B cell (primary cell): ENCODE results near the gene ERC1. TPM values are rescaled to one million over a fixed set of nuclear protein-coding genes. Genes with fewer than 3 reads are reported as not detected.

Experiments used
- ATAC-seq: fragments of 200-7000 bp; cut with Tn5 transposase; one replicate; pipeline ENCODE4 v1.10.0; 2021; ENCODE audit warnings: low read depth, mild to moderate bottlenecking, moderate number of reproducible peaks, moderate library complexity
- CTCF ChIA-PET: fragments of 350-600 bp; sonication (Branson Sonifier 250); formaldehyde crosslinking; loops from one replicate; lab custom pipeline; 2021; ENCODE audit warnings: antibody characterized with exemption, inconsistent platforms; lab: Charles Lee
- POLR2A ChIA-PET: fragments of 350-600 bp; sonication (Branson Sonifier 250); formaldehyde crosslinking; loops from one replicate; lab custom pipeline; 2021; ENCODE audit warnings: antibody characterized with exemption; lab: Charles Lee
- DNase-seq: peaks from one replicate; pipeline ENCODE4 v3.0.0; 2013
- H2AFZ ChIP-seq: 2 replicates; pipeline ENCODE4 v1.6.1; 2012; ENCODE audit warnings: mild to moderate bottlenecking, low read depth, low read length; ENCODE audit not compliant: insufficient read depth, poor library complexity, severe bottlenecking
- H3K27ac ChIP-seq, 2 donors: 1 replicate in 1 of 2; 2 replicates in 1 of 2; pipeline ENCODE4 v1.5.1; 2012 to 2013; ENCODE audit warnings: low read length in 2 of 2, mild to moderate bottlenecking in 2 of 2, moderate library complexity in 1 of 2
- H3K27me3 ChIP-seq, 4 experiments: fragments of 200-600 bp in 1 of 4; sonication (generic) in 1 of 4; replicated peaks in 1 of 4; 1 replicate in 2 of 4; 2 replicates in 2 of 4; pipeline versions ENCODE4 v1.6.1 to v1.7.0; 2013 to 2016; ENCODE audit warnings: low read length in 3 of 4, mild to moderate bottlenecking in 2 of 4, mixed read lengths in 1 of 4, moderate library complexity in 1 of 4; ENCODE audit not compliant: insufficient read depth in 4 of 4, control insufficient read depth in 3 of 4; ENCODE audit errors: control extremely low read depth in 1 of 4
- H3K36me3 ChIP-seq, 2 experiments: replicated peaks in 1 of 2; 1 replicate in 1 of 2; 2 replicates in 1 of 2; pipeline versions ENCODE4 v1.6.1 to v1.7.1; 2013; ENCODE audit warnings: low read length in 1 of 2; ENCODE audit not compliant: insufficient read depth in 2 of 2, control insufficient read depth in 1 of 2; ENCODE audit errors: control extremely low read depth in 1 of 2, extremely low read depth in 1 of 2
- H3K4me1 ChIP-seq, 2 donors: fragments of 200-600 bp in 1 of 2; sonication (generic) in 1 of 2; 1 replicate in 1 of 2; 2 replicates in 1 of 2; pipeline versions ENCODE4 v1.5.1 to v1.6.1; 2013 to 2017; ENCODE audit warnings: low read length in 2 of 2; ENCODE audit not compliant: control insufficient read depth in 2 of 2, insufficient read depth in 2 of 2
- H3K4me2 ChIP-seq: replicated peaks from 2 replicates; pipeline ENCODE3; 2012; ENCODE audit warnings: mild to moderate bottlenecking, low read depth, low read length; ENCODE audit not compliant: poor library complexity, severe bottlenecking
- H3K4me3 ChIP-seq, 5 experiments: fragments of 200-600 bp in 1 of 5; sonication (generic) in 1 of 5; 1 replicate in 3 of 5; 2 replicates in 2 of 5; pipeline versions ENCODE4 v1.5.1 to v1.7.0; 2011 to 2016; ENCODE audit warnings: low read length in 4 of 5, mild to moderate bottlenecking in 4 of 5, low read depth in 2 of 5, control low read depth in 1 of 5, moderate library complexity in 1 of 5; ENCODE audit not compliant: insufficient read depth in 1 of 5; ENCODE audit errors: control extremely low read depth in 1 of 5, extremely low read depth in 1 of 5
- H3K79me2 ChIP-seq: fragments of 200-600 bp; sonication (generic); one replicate; pipeline ENCODE4 v1.6.0; 2016; ENCODE audit warnings: low read length; ENCODE audit not compliant: control insufficient read depth, insufficient read depth
- H3K9ac ChIP-seq: fragments of 200-600 bp; sonication (generic); 2 replicates; pipeline ENCODE4 v1.6.1; 2017; ENCODE audit warnings: mild to moderate bottlenecking, low read length, moderate library complexity
- H3K9me3 ChIP-seq, 3 donors: one replicate each; pipeline versions ENCODE4 v1.6.1 to v1.7.1; 2013; ENCODE audit warnings: low read length in 2 of 3; ENCODE audit not compliant: control insufficient read depth in 2 of 3, insufficient read depth in 1 of 3; ENCODE audit errors: control extremely low read depth in 1 of 3
- H4K20me1 ChIP-seq: 2 replicates; pipeline ENCODE4 v1.6.0; 2012; ENCODE audit warnings: mild to moderate bottlenecking, low read length; ENCODE audit not compliant: insufficient read depth, control insufficient read depth, poor library complexity, severe bottlenecking
- H3K27ac Mint-ChIP-seq: one replicate; pipeline ENCODE4 v1.8.0; 2021; ENCODE audit warnings: mixed read lengths
- H3K27me3 Mint-ChIP-seq: one replicate; pipeline ENCODE4 v1.8.0; 2021; ENCODE audit warnings: mixed read lengths
- H3K4me1 Mint-ChIP-seq: one replicate; pipeline ENCODE4 v1.8.0; 2021; ENCODE audit warnings: mixed read lengths
- H3K4me3 Mint-ChIP-seq: one replicate; pipeline ENCODE4 v1.8.0; 2021; ENCODE audit warnings: mixed read lengths
- H3K9me3 Mint-ChIP-seq: one replicate; pipeline ENCODE4 v1.8.0; 2022; ENCODE audit warnings: mixed read lengths; ENCODE audit not compliant: insufficient read depth
- CTCF ChIP-seq: fragments of 200-600 bp; IDR thresholded peaks from one replicate; pipeline ENCODE4 v1.8.0; 2022; ENCODE audit warnings: antibody characterized with exemption, mild to moderate bottlenecking
- EZH2 ChIP-seq: IDR thresholded peaks from 2 replicates; pipeline ENCODE4 v1.6.1; 2012; ENCODE audit warnings: borderline replicate concordance, low read depth, mild to moderate bottlenecking, moderate library complexity, low read length; ENCODE audit not compliant: insufficient read depth, poor library complexity, severe bottlenecking
- WGBS: methylation state at CpG from one replicate; pipeline ENCODE4 v1.1.5; 2013; ENCODE audit warnings: missing lambda C conversion rate; ENCODE audit not compliant: insufficient coverage; 5-methylcytosine and 5-hydroxymethylcytosine counted together
- intact Hi-C: fragments of 100-400 bp; cut with micrococcal nuclease; formaldehyde crosslinking; loops from one replicate; pipeline ENCODE4 v1.10.0; 2022
- polyA plus RNA-seq: library from polyadenylated mRNA; depleted of rRNA; stranded (reverse); fragments of >200 nt; gene quantifications from 2 replicates; pipeline ENCODE4 v1.2.3, GENCODE V29; 2012
- total RNA-seq, 2 donors: library from RNA; stranded (reverse); fragments of 120-200 nt in 1 of 2; gene quantifications; 1 replicate in 1 of 2; 2 replicates in 1 of 2; pipeline versions ENCODE4 v1.2.3 to v1.2.4, GENCODE V29; 2013 to 2022

Gene ERC1
- total and polyA plus RNA-seq, 2 donors (not counting 1 experiment from before 2014, with no cell fraction given): 4.0 to 77.6 TPM

- no peak overlapping the region for H3K4me3 Mint-ChIP-seq
- intact Hi-C loops: no loop called here
- Histone ChIP-seq H3K79me2 (no peaks in the 10 kb centered on the region), H2AFZ (no peak overlapping the region), H4K20me1 (no peaks in the 10 kb centered on the region), H3K4me3 (no peak overlapping the region), H3K4me1 (no peaks in the 10 kb centered on the region), H3K9me3 (no peaks in the 10 kb centered on the region), H3K27ac (no peak overlapping the region), H3K36me3 (peaks cover 0 to 18% of the 10 kb centered on the region in 2 experiments), H3K4me2 (no peak overlapping the region), H3K9ac (no peak overlapping the region), H3K27me3 (no peaks in the 10 kb centered on the region)
- no peak overlapping the region for H3K27ac Mint-ChIP-seq
- WGBS: 100% methylated on average over 5 of the region's 8 CpGs
- no peak for DNase-seq
- no peaks in the 10 kb centered on the region for H3K27me3 Mint-ChIP-seq
- H3K9me3 Mint-ChIP-seq: no peaks in the 10 kb centered on the region
- no peaks in the 10 kb centered on the region for H3K4me1 Mint-ChIP-seq
- no peak for TF ChIP-seq EZH2
- no peak for TF ChIP-seq CTCF
- no peak for ATAC-seq
- ChIA-PET CTCF (interaction anchor here (0.9 to 1.0 kb wide), 2 partner anchors 140 to 326 kb away, joined by 3 to 4 read pairs; no protein-coding TSS in a partner anchor), POLR2A (interaction anchor here (0.6 kb wide), 1 partner anchor 42 kb away, joined by 6 read pairs; no protein-coding TSS in a partner anchor)
Measured at GRCh38 chr12:1443421-1444141, 452.6 kb downstream of the ERC1 start.

- Mint-ChIP-seq H3K9me3 (no peaks in the 10 kb centered on the region), H3K4me1 (no peaks in the 10 kb centered on the region), H3K4me3 (no peak overlapping the region), H3K27me3 (no peaks in the 10 kb centered on the region), H3K27ac (no peak overlapping the region)
- no peaks in the 10 kb centered on the region for H4K20me1 ChIP-seq
- no peaks in the 10 kb centered on the region for H3K27me3 ChIP-seq
- no peaks in the 10 kb centered on the region for H3K9me3 ChIP-seq
- ChIA-PET CTCF (interaction anchor here (1.0 kb wide), 1 partner anchor 326 kb away, joined by 4 read pairs; no protein-coding TSS in a partner anchor), POLR2A (interaction anchor here (0.6 kb wide), 1 partner anchor 43 kb away, joined by 6 read pairs; no protein-coding TSS in a partner anchor)
- H3K4me3 ChIP-seq: no peak overlapping the region
- intact Hi-C loops: no loop called here
- no peaks in the 10 kb centered on the region for H3K79me2 ChIP-seq
- H3K9ac ChIP-seq: no peak overlapping the region
- H3K4me1 ChIP-seq: no peaks in the 10 kb centered on the region
- no peak overlapping the region for H3K27ac ChIP-seq
- peaks cover 0 to 18% of the 10 kb centered on the region in 2 experiments for H3K36me3 ChIP-seq
- DNase-seq: no peak
- H3K4me2 ChIP-seq: no peak overlapping the region
- WGBS: 96% methylated on average over 3 of the region's 6 CpGs
- H2AFZ ChIP-seq: no peak overlapping the region
- TF ChIP-seq EZH2 (no peak), CTCF (no peak)
- ATAC-seq: no peak
Measured at GRCh38 chr12:1444142-1444516, 453.1 kb downstream of the ERC1 start.
